Right forelimb (tissue), 1 donor: ENCODE data around the gene PCDHGB2.
"Not testable (repeated sequence)": the region's sequence is repeated elsewhere in the genome, so short reads cannot be mapped to it uniquely, and the experiment has no call there.

Source experiments
- DNase-seq: peaks from one replicate; pipeline ENCODE4 v3.0.0-alpha.2; 2018

PCDHGB2 gene

GRCh38 chr5:141351591-141351990, 8.2 kb upstream of the PCDHGB2 start:
- DNase-seq, result no peak

GRCh38 chr5:141354900-141355469, 4.8 kb upstream of the PCDHGB2 start, which contains the start of gene PCDHGA4:
Gene PCDHGA4 (plus strand): TSS chr5:141355021. CDS start chr5:141355108, 87 bp downstream.
- DNase-seq, result no peak

DNA sequence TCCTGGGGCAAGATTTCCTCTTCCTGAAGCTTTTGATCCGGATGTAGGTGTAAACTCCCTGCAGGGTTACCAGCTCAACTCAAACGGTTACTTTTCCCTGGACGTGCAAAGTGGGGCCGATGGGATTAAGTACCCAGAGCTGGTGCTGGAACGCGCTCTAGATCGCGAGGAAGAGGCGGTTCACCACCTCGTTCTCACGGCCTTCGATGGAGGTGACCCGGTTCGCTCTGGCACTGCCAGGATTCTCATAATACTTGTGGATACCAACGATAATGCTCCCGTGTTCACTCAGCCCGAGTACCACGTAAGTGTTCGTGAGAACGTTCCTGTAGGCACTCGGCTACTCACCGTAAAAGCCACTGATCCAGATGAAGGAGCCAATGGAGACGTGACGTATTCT, 4.2 kb upstream of the PCDHGB2 start:
- no peak for DNase-seq

DNA sequence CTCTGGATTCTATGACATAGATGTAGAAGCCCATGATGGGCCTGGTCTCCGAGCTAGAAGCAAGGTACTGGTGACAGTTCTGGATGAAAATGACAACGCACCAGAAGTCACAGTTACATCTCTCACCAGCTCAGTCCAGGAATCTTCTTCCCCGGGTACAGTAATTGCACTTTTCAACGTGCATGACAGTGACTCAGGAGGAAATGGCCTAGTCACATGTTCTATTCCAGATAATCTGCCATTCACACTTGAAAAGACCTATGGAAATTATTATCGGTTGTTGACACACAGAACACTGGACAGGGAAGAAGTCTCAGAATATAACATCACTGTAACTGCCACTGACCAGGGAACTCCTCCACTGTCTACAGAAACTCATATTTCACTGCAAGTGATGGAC, 3.7 kb upstream of the PCDHGB2 start:
- no peak for DNase-seq

DNA sequence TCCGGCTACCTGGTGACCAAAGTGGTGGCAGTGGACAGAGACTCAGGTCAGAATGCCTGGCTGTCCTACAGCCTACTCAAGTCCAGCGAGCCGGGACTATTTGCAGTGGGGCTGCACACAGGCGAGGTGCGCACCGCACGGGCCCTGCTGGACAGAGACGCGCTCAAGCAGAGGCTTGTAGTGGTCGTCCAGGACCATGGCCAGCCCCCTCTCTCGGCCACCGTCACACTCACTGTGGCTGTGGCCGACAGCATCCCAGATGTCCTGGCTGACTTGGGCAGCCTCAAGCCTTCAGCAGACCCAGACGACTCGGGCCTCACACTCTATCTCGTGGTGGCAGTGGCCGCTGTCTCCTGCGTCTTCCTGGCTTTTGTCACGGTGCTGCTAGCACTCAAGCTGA, 2.8 kb upstream of the PCDHGB2 start:
- no peak for DNase-seq

- no peak for DNase-seq
Observed at GRCh38 chr5:141360685-141361084, 891 bp downstream of the PCDHGB2 start.

GRCh38 chr5:141362719-141363118, 2.9 kb downstream of the PCDHGB2 start:
- DNase-seq, result no peak

DNA sequence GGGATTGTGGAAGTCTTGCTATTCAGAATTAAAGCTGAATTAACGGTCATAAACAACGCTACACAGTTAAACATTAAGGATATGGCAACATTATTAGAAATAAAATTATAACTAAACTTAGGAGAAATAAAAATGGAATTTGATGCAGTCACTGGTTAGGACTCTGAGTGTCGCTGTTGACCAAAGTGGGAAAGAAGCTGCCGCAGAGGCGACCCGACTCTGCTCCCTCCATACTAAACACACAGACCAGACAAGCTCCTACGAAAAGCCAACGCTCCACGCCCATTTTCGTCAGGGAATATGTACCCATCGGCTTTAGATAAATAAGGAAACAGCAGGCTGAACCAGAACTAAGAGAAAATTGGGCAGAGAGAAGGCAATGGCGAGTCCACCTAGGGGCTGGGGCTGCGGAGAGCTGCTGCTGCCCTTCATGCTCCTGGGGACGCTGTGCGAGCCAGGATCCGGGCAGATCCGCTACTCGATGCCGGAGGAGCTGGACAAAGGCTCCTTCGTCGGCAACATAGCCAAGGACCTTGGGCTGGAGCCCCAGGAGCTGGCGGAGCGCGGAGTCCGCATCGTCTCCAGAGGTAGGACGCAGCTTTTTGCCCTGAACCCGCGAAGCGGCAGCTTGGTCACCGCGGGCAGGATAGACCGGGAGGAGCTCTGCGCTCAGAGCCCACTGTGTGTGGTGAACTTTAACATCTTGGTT, 4.3 kb downstream of the PCDHGB2 start, which contains the start of gene PCDHGA5:
Gene PCDHGA5, plus strand, starts transcription at position 211 of the 709 bp plus-strand sequence. Its CDS starts 169 bp downstream, at position 380.
- no peak for DNase-seq

DNA sequence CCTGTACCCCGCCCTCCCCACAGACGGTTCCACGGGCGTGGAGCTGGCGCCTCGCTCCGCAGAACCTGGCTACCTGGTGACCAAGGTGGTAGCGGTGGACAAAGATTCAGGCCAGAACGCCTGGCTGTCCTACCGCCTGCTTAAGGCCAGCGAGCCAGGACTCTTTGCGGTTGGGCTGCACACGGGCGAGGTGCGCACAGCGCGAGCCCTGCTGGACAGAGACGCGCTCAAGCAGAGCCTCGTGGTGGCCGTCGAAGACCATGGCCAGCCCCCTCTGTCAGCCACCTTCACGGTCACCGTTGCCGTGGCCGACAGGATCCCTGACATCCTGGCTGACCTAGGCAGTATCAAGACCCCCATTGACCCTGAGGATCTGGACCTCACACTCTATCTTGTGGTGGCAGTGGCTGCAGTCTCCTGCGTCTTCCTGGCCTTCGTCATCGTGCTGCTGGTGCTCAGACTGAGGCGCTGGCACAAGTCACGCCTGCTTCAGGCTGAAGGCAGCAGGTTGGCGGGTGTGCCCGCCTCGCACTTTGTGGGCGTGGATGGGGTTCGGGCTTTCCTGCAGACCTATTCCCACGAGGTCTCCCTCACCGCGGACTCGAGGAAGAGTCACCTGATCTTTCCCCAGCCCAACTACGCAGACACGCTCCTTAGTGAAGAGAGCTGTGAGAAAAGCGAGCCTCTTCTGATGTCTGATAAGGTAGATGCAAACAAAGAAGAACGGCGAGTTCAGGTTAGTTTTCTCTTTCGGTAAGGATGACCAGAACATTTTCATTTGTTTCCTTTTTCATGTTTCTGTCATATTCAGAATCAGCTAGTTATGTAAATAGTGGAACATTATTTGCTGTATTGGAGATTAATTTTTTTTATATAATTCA, 6.5 kb downstream of the PCDHGB2 start:
- no peak for DNase-seq

GRCh38 chr5:141369994-141370848, 10.4 kb downstream of the PCDHGB2 start, which contains the start of gene PCDHGB3:
Gene PCDHGB3 (plus strand): TSS chr5:141370242. CDS start chr5:141370395, 153 bp downstream.
- DNase-seq, result no peak

DNA sequence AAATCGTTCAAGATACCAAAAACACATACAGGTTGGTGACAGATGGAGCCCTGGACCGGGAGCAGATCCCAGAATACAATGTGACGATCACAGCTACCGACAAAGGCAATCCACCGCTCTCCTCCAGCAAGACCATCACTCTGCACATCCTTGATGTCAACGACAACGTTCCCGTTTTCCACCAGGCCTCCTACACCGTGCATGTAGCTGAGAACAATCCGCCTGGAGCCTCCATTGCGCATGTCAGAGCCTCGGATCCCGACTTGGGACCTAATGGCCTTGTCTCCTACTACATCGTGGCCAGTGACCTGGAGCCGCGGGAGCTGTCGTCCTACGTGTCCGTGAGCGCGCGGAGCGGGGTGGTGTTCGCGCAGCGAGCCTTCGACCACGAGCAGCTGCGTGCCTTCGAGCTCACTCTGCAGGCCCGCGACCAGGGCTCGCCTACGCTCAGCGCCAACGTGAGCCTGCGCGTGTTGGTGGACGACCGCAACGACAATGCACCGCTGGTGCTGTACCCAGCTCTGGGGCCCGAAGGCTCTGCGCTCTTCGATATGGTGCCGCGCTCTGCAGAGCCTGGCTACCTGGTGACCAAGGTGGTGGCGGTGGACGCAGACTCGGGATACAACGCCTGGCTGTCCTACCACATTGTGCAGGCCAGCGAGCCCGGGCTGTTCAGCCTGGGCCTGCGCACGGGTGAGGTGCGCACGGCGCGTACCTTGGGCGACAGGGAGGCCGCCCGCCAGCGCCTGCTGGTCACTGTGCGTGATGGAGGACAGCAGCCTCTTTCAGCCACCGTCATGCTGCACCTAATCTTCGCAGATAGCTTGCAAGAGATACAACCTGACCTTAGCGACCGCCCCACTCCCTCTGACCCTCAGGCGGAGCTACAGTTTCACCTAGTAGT, 12.0 kb downstream of the PCDHGB2 start:
- no peak for DNase-seq

DNA sequence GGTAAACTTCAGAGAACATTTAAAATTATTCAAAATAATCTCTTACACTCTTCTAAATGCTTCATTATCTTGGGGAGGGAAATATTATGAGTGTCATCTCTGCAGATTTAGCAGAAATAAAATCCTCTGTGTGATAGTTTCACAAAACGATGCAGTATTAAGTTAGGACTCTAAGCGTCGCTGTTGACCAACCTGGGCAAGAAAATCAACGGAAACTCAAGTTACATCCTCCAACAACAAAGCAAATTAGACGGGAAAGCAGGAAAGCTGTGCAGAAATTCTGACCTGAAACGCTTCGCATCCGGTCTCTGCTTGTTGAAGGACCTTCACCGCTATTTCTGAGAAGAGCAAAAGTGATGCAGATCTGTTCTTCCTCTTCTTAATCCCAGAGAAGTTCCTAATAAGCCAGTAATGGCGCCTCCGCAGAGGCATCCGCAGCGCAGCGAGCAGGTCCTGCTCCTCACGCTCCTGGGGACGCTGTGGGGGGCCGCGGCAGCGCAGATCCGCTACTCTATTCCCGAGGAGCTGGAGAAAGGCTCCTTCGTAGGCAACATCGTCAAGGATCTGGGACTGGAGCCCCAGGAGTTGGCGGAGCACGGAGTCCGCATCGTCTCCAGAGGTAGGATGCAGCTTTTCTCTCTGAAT, 14.0 kb downstream of the PCDHGB2 start, which contains the start of gene PCDHGA6:
Gene PCDHGA6, plus strand, starts transcription at position 219 of the 645 bp plus-strand sequence. Its CDS starts 193 bp downstream, at position 412.
- DNase-seq, result no peak

DNA sequence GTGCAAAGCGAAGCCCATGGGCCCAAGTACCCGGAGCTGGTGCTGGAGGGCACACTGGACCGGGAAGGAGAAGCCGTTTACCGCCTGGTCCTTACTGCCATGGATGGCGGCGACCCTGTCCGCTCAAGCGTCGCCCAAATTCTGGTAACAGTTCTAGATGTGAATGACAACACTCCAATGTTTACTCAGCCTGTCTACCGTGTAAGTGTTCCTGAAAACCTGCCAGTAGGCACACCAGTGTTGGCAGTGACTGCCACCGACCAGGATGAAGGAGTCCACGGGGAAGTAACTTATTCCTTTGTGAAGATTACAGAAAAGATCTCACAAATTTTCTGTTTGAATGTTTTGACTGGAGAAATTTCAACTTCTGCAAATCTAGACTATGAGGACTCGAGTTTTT, 14.8 kb downstream of the PCDHGB2 start:
- no peak for DNase-seq

DNA sequence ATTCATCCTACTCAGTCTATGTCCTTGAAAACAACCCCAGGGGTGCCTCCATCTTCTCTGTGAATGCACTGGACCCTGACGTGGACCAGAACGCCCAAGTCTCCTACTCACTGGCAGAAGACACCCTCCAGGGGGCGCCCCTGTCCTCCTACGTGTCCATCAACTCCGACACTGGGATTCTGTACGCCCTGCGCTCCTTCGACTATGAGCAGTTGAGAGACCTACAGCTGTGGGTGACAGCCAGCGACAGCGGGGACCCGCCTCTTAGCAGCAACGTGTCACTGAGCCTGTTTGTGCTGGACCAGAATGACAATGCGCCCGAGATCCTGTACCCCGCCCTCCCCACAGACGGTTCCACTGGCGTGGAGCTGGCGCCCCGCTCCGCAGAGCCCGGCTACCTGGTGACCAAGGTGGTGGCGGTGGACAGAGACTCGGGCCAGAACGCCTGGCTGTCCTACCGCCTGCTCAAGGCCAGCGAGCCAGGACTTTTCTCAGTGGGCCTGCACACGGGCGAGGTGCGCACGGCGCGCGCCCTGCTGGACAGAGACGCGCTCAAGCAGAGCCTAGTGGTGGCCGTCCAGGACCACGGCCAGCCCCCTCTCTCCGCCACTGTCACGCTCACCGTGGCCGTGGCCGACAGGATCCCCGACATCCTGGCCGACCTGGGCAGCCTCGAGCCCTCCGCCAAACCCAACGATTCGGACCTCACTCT, 15.8 kb downstream of the PCDHGB2 start:
- not testable (repeated sequence) for DNase-seq

GRCh38 chr5:141382469-141383294, 22.9 kb downstream of the PCDHGB2 start, which contains the start of gene PCDHGA7:
Gene PCDHGA7 (plus strand): TSS chr5:141382742. CDS start chr5:141382900, 158 bp downstream.
- no peak for DNase-seq

DNA sequence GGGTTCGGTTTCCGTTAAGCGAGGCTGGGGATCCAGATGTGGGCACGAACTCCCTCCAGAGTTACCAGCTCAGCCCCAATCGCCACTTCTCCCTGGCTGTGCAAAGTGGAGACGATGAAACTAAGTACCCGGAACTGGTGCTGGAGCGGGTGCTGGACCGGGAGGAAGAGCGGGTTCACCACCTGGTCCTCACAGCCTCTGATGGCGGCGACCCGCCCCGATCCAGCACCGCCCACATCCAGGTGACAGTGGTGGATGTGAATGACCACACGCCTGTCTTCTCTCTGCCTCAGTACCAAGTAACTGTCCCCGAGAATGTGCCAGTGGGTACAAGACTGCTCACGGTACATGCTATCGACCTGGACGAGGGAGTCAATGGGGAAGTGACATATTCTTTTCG, 23.6 kb downstream of the PCDHGB2 start:
- no peak for DNase-seq

- no peak for DNase-seq
Observed at GRCh38 chr5:141384471-141385267, 24.9 kb downstream of the PCDHGB2 start.
